Measurements from ENCODE around the gene STK35.

DNA sequence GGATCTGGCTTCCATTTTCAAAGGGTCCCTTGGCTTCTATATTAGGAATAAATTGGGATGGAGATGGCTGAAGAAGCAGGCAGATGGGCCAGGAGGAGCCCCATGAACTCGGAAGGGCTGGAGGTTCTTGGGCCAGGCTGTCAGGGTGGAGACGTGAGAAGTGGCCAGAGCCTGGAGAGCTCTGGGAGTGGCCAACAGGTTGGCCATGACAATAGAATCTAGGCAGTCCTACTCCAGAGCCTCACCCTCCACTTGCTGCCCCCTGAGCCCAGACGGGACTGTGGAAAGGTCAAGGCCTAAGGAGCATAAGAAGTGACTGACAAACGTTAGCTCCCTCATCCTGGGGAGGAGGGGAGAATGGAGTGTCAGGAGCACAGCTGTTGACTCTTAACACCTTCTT, 62.1 kb downstream of the STK35 start:
- TF ChIP-seq, protein P1, sequence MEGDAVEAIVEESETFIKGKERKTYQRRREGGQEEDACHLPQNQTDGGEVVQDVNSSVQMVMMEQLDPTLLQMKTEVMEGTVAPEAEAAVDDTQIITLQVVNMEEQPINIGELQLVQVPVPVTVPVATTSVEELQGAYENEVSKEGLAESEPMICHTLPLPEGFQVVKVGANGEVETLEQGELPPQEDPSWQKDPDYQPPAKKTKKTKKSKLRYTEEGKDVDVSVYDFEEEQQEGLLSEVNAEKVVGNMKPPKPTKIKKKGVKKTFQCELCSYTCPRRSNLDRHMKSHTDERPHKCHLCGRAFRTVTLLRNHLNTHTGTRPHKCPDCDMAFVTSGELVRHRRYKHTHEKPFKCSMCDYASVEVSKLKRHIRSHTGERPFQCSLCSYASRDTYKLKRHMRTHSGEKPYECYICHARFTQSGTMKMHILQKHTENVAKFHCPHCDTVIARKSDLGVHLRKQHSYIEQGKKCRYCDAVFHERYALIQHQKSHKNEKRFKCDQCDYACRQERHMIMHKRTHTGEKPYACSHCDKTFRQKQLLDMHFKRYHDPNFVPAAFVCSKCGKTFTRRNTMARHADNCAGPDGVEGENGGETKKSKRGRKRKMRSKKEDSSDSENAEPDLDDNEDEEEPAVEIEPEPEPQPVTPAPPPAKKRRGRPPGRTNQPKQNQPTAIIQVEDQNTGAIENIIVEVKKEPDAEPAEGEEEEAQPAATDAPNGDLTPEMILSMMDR (IDR thresholded peaks at IDR 0.05; ENCODE audit: borderline replicate concordance, extremely low read depth, low read length, poor library complexity, severe bottlenecking) = no peak
- TF ChIP-seq EZH2 (IDR thresholded peaks at IDR 0.05; ENCODE audit: borderline replicate concordance, low read depth, low read length, severe bottlenecking) = no peak
